22Rv1 (cell line): ENCODE measurements around the gene CASK.

Experiments used
- CTCF ChIP-seq: fragments of 450-650 bp; IDR thresholded peaks from 2 replicates; pipeline ENCODE4 v1.5.1; 2017; ENCODE audit warnings: mild to moderate bottlenecking
- ZFX ChIP-seq: fragments of 450-650 bp; IDR thresholded peaks from 2 replicates; pipeline ENCODE4 v1.6.1; 2017; ENCODE audit warnings: antibody characterized with exemption, borderline replicate concordance

DNA sequence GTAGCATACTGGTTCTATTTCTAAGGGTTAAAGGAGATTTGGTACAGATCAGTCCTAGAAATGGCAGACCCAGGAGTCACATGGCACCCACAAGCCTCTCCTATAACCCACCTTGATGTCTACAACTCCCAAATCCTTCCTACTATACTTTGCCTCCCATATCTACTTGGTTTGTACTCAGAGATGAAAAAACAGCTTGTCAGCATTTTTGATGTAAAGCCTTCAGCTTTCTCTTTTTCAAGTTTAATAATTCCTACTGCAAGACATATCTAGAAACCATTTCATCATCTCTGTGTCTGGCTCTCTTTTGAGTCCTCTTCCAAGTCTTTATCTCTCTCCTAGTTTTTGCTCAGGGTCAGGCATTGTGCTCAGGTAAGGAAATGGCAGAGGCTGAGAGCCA lies 393.3 kb downstream of the CASK start:
- TF ChIP-seq CTCF (no peak), ZFX (no peak)
